ENCODE data around the gene CCNQ.

Gene CCNQ

GRCh38 chrX:153611298-153612095 lies 12.6 kb upstream of the CCNQ start:
- no peaks in the 10 kb centered on the region for H3K36me3 ChIP-seq (ENCODE audit: insufficient read depth, low read length)
- no peaks in the 10 kb centered on the region for H3K9me3 ChIP-seq (ENCODE audit: insufficient read depth, low read length, severe bottlenecking)
- ATAC-seq (ENCODE audit: insufficient read depth, low read depth) (no peak), DNase-seq (no peak)
- no peaks in the 10 kb centered on the region for H3K79me2 ChIP-seq (ENCODE audit: insufficient read depth, low read length)
- H3K9ac ChIP-seq (ENCODE audit: low read depth, low read length) = no peak overlapping the region
- no peaks in the 10 kb centered on the region for H4K20me1 ChIP-seq (ENCODE audit: insufficient read depth, low read length)
- no peak overlapping the region for H3K4me2 ChIP-seq (ENCODE audit: insufficient read depth, low read length)
- H3K4me3 ChIP-seq (ENCODE audit: low read depth in 1 of 2, low read length in 2 of 2) = no peak overlapping the region
- no peak overlapping the region for H2AFZ ChIP-seq (ENCODE audit: low read depth, low read length)
- H3K27me3 ChIP-seq (ENCODE audit: insufficient read depth, low read length, poor library complexity) = no peaks in the 10 kb centered on the region
- TF ChIP-seq CTCF (IDR thresholded peaks at IDR 0.05; ENCODE audit: borderline replicate concordance, extremely low read depth, low read length, poor library complexity, severe bottlenecking) (no peak), EZH2 (IDR thresholded peaks at IDR 0.05; ENCODE audit: borderline replicate concordance, low read depth, low read length, severe bottlenecking) (no peak)
- H3K27ac ChIP-seq (ENCODE audit: low read length) = no peak overlapping the region
- H3K4me1 ChIP-seq (ENCODE audit: insufficient read depth, low read length) = no peaks in the 10 kb centered on the region

- Histone ChIP-seq H3K79me2 (ENCODE audit: insufficient read depth, low read length) (no peaks in the 10 kb centered on the region), H3K9me3 (ENCODE audit: insufficient read depth, low read length, severe bottlenecking) (no peaks in the 10 kb centered on the region), H3K27me3 (ENCODE audit: insufficient read depth, low read length, poor library complexity) (no peaks in the 10 kb centered on the region), H2AFZ (ENCODE audit: low read depth, low read length) (no peak overlapping the region), H3K27ac (ENCODE audit: low read length) (no peak overlapping the region), H3K4me1 (ENCODE audit: insufficient read depth, low read length) (no peaks in the 10 kb centered on the region), H3K4me3 (ENCODE audit: low read depth in 1 of 2, low read length in 2 of 2) (no peak overlapping the region), H3K36me3 (ENCODE audit: insufficient read depth, low read length) (no peaks in the 10 kb centered on the region), H3K4me2 (ENCODE audit: insufficient read depth, low read length) (no peak overlapping the region), H3K9ac (ENCODE audit: low read depth, low read length) (no peak overlapping the region), H4K20me1 (ENCODE audit: insufficient read depth, low read length) (no peaks in the 10 kb centered on the region)
- TF ChIP-seq CTCF (IDR thresholded peaks at IDR 0.05; ENCODE audit: borderline replicate concordance, extremely low read depth, low read length, poor library complexity, severe bottlenecking) (no peak), EZH2 (IDR thresholded peaks at IDR 0.05; ENCODE audit: borderline replicate concordance, low read depth, low read length, severe bottlenecking) (no peak)
- ATAC-seq (ENCODE audit: insufficient read depth, low read depth) (no peak), DNase-seq (no peak)
Measured at GRCh38 chrX:153610836-153611213, 11.9 kb upstream of the CCNQ start.

DNA sequence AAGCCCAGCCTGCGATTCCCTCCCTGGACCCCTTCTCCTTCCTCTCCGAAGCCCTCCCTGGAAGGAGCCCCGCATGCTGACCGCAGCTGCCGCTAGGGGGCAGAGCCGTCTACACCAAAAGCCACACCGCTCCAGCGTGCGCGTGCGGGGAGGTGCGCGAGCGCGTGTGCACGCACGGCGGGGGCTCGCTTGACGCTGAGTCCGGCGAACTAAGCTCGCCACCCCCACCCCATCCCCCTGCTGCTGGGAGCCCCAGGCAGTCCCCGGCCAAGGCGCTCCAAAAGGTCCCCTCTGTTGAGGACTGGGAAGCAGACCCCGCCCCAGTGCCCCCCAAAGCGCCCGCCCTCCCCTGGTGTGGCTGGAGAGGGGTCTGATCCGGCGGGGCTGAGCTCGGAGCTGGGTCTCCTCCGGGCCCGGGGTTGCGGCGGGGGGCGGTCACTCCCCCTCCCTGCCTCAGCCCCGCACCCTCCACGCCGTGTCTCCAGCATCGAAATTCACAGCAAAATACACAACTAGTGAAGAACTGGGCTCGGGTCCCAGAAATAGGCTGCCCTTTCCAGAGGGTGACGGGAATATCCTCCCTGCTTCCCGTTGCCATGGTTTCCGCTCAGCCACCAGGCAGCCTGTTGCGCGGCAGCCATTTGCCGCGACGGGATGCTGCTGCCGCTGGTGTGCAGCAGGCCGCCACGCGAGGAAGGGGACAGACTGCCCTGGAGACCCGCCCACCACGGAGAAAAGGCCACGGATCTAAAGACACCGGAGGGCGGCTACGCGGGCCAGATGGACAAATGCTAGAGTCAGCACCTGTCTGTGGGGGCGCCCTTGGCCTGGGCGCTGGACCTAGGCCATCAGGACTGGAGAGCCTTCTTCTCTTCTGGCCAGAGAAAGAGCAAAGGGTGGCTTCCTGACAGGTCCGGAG lies 11.2 kb upstream of the CCNQ start:
- Histone ChIP-seq H3K36me3 (ENCODE audit: insufficient read depth, low read length) (no peaks in the 10 kb centered on the region), H4K20me1 (ENCODE audit: insufficient read depth, low read length) (no peaks in the 10 kb centered on the region), H3K4me1 (ENCODE audit: insufficient read depth, low read length) (no peaks in the 10 kb centered on the region), H3K4me3 (ENCODE audit: low read depth in 1 of 2, low read length in 2 of 2) (no peak overlapping the region), H3K27me3 (ENCODE audit: insufficient read depth, low read length, poor library complexity) (no peaks in the 10 kb centered on the region), H2AFZ (ENCODE audit: low read depth, low read length) (no peak overlapping the region), H3K27ac (ENCODE audit: low read length) (no peak overlapping the region), H3K9ac (ENCODE audit: low read depth, low read length) (no peak overlapping the region), H3K79me2 (ENCODE audit: insufficient read depth, low read length) (no peaks in the 10 kb centered on the region), H3K9me3 (ENCODE audit: insufficient read depth, low read length, severe bottlenecking) (no peaks in the 10 kb centered on the region), H3K4me2 (ENCODE audit: insufficient read depth, low read length) (no peak overlapping the region)
- TF ChIP-seq CTCF (IDR thresholded peaks at IDR 0.05; ENCODE audit: borderline replicate concordance, extremely low read depth, low read length, poor library complexity, severe bottlenecking) = peak; percentile 58
- TF ChIP-seq EZH2 (IDR thresholded peaks at IDR 0.05; ENCODE audit: borderline replicate concordance, low read depth, low read length, severe bottlenecking) = no peak
- DNase-seq = peak; percentile 53
- ATAC-seq (ENCODE audit: insufficient read depth, low read depth) = peak; percentile 80
